ENCODE data around the gene DNAJC5. TPM values are rescaled to one million over a fixed set of nuclear protein-coding genes. Genes with fewer than 3 reads are reported as not detected.

Gene DNAJC5
- total RNA-seq, 1 experiment from 2014 or later, result 48.5 TPM

- DNase-seq (ENCODE audit: low read depth in 1 of 2, low spot score in 2 of 2), result no peak
- Histone ChIP-seq H3K4me3 (no peak overlapping the region), H3K9me3 (replicated peaks) (0 out of 2 replicates have a peak, but pooled peaks cover 1% of the 10 kb centered on the region), H3K27ac (no peak overlapping the region), H3K36me3 (peaks cover 35% of the 10 kb centered on the region), H3K4me1 (replicated peaks) (peaks cover 20% of the 10 kb centered on the region), H3K27me3 (replicated peaks) (no peaks in the 10 kb centered on the region)
These were observed 55.9 kb downstream of the DNAJC5 start for GRCh38 chr20:63950701-63951397.

GRCh38 chr20:63951398-63952209 is 56.7 kb downstream of the DNAJC5 start:
- Histone ChIP-seq H3K27ac (no peak overlapping the region), H3K27me3 (replicated peaks) (no peaks in the 10 kb centered on the region), H3K9me3 (replicated peaks) (0 out of 2 replicates have a peak, but pooled peaks cover 3% of the 10 kb centered on the region), H3K4me1 (replicated peaks) (peaks cover 24% of the 10 kb centered on the region), H3K36me3 (peaks cover 34% of the 10 kb centered on the region), H3K4me3 (no peak overlapping the region)
- DNase-seq (ENCODE audit: low read depth in 1 of 2, low spot score in 2 of 2), result no peak

DNA sequence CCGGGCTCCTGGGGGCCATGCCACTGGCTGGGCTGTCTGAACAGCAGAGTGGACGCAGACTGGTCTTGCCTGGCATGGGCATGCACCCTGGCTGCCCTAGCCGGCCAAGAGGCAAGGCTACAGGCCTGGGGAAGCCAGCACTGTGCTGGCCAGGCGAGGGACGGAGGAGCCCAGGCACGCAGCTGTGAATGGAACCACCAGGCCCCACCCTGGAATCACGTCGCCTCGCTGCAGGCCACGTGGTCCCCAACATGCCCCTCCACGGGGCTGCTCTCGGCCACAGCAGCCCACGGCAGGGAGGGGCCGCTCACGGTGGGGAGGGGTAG is 57.2 kb downstream of the DNAJC5 start:
- H3K4me1 ChIP-seq (replicated peaks), result peaks cover 30% of the 10 kb centered on the region
- H3K27me3 ChIP-seq (replicated peaks), result no peaks in the 10 kb centered on the region
- no peak for DNase-seq (ENCODE audit: low read depth in 1 of 2, low spot score in 2 of 2)
- H3K4me3 ChIP-seq, result no peak overlapping the region
- 0 out of 2 replicates have a peak, but pooled peaks cover 3% of the 10 kb centered on the region for H3K9me3 ChIP-seq (replicated peaks)
- H3K27ac ChIP-seq, result no peak overlapping the region
- H3K36me3 ChIP-seq, result peaks cover 37% of the 10 kb centered on the region

GRCh38 chr20:63952769-63953168 is 57.8 kb downstream of the DNAJC5 start:
- no peaks in the 10 kb centered on the region for H3K27me3 ChIP-seq (replicated peaks)
- peaks cover 33% of the 10 kb centered on the region for H3K4me1 ChIP-seq (replicated peaks)
- peaks cover 39% of the 10 kb centered on the region for H3K36me3 ChIP-seq
- no peak for DNase-seq (ENCODE audit: low read depth in 1 of 2, low spot score in 2 of 2)
- no peak overlapping the region for H3K27ac ChIP-seq
- 0 out of 2 replicates have a peak, but pooled peaks cover 3% of the 10 kb centered on the region for H3K9me3 ChIP-seq (replicated peaks)
- H3K4me3 ChIP-seq, result no peak overlapping the region

DNA sequence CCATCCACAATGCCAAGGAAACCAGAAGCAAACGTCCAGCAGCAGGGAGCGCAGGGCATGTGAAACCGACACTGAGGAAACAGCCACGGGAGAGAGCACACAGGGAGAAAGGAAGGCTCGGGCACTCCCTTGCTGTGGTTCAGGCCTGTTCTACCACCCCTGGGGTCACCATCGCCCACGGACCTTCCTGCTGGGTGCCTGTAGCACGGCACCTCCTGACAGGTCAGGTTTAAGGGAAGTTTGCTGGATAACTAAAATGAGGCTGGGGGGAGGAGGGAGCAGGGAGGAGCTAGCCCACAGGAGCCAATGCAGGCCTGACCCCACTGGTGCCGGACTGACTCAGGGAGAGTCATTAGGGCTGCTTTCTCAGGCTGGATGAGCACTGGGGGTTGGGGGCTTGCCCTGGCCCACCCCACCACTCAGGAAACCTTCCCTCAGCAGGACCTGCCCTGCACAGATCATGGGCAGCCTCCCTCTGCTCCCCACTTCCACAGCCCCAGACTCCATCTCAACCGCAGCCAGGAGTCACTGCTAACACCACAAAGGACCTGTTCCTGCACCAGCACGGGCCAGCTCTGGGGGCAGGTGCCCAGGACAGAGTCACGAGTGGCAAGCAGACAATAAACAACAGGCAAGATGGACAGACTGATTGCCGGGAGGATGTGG is 59.0 kb downstream of the DNAJC5 start:
- Histone ChIP-seq H3K4me3 (no peak overlapping the region), H3K4me1 (replicated peaks) (peaks cover 29% of the 10 kb centered on the region)

GRCh38 chr20:63955281-63955826 is 60.4 kb downstream of the DNAJC5 start:
- Histone ChIP-seq H3K4me3 (peak overlapping the region; percentile 96), H3K4me1 (replicated peaks) (peaks cover 24% of the 10 kb centered on the region), H3K27me3 (replicated peaks) (no peaks in the 10 kb centered on the region), H3K36me3 (peaks cover 40% of the 10 kb centered on the region), H3K9me3 (replicated peaks) (0 out of 2 replicates have a peak, but pooled peaks cover 3% of the 10 kb centered on the region), H3K27ac (peak overlapping the region; percentile 57)
- peak in 1 of 2 experiments; percentile 61 for DNase-seq (ENCODE audit: low read depth in 1 of 2, low spot score in 2 of 2)

More for the DNA sequence above, 59.0 kb downstream of the DNAJC5 start:
- Histone ChIP-seq H3K27me3 (replicated peaks) (no peaks in the 10 kb centered on the region), H3K9me3 (replicated peaks) (0 out of 2 replicates have a peak, but pooled peaks cover 3% of the 10 kb centered on the region), H3K27ac (no peak overlapping the region), H3K36me3 (peaks cover 37% of the 10 kb centered on the region)
- no peak for DNase-seq (ENCODE audit: low read depth in 1 of 2, low spot score in 2 of 2)

DNA sequence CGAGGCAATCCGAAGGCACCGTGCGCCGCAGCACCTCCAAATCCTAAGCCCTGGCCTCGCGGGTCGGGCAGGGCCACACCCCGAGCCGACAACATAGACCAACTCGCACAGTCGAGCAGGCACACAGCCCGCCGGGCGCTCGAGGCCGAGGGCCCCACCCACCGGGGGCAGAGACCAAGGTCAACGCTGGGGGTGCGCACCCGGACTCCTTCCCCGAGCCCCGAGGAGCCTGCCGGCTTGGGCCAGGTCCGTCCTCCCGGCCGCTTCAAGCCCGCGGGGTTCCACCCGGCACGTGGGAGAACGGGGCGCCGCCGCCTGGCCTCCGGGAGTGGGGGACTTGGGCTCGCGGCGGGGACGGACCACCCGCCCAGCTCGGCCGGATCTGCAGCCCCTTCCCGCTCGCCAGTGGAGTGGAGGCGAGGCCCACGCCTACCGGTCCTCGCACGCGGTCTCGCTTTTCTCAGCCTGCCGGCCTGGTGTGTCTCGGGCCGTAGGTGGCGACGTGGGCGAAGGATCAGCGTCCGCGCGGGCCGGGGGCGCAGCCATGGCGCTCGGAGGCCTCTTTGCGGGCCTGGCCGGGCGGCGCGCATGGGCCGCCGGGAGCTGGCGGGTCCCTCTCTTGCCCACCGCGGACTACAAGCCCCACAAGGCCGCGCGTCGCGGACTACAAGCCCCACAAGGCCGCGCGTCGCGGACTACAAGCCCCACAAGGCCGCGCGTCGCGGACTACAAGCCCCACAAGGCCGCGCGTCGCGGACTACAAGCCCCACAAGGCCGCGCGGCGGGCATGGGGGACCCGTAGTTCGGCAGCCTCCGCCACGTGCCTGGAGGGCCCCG is 61.1 kb downstream of the DNAJC5 start, which contains the start of gene UCKL1:
UCKL1 (minus strand) TSS at position 590 of the 837 bp plus-strand sequence; CDS start at position 546, 44 bp downstream.
- H3K4me1 ChIP-seq (replicated peaks), result peaks cover 24% of the 10 kb centered on the region
- H3K27me3 ChIP-seq (replicated peaks), result no peaks in the 10 kb centered on the region
- H3K27ac ChIP-seq, result peak within 1 kb of the TSS; percentile 57
- H3K36me3 ChIP-seq, result peaks cover 37% of the 10 kb centered on the region
- DNase-seq (ENCODE audit: low read depth in 1 of 2, low spot score in 2 of 2), result peak; percentile 86 to 91
- 0 out of 2 replicates have a peak, but pooled peaks cover 3% of the 10 kb centered on the region for H3K9me3 ChIP-seq (replicated peaks)
- peak within 1 kb of the TSS; percentile 96 for H3K4me3 ChIP-seq

- Histone ChIP-seq H3K36me3 (peaks cover 43% of the 10 kb centered on the region), H3K27me3 (replicated peaks) (no peaks in the 10 kb centered on the region), H3K27ac (no peak overlapping the region), H3K4me3 (peak overlapping the region; percentile 96), H3K9me3 (replicated peaks) (0 out of 2 replicates have a peak, but pooled peaks cover 3% of the 10 kb centered on the region), H3K4me1 (replicated peaks) (peaks cover 24% of the 10 kb centered on the region)
- no peak for DNase-seq (ENCODE audit: low read depth in 1 of 2, low spot score in 2 of 2)
These were observed 61.7 kb downstream of the DNAJC5 start for GRCh38 chr20:63956664-63957003.

GRCh38 chr20:63957004-63957689 is 62.2 kb downstream of the DNAJC5 start:
- Histone ChIP-seq H3K27ac (no peak overlapping the region), H3K36me3 (peaks cover 48% of the 10 kb centered on the region), H3K4me3 (no peak overlapping the region), H3K4me1 (replicated peaks) (peaks cover 24% of the 10 kb centered on the region), H3K27me3 (replicated peaks) (no peaks in the 10 kb centered on the region), H3K9me3 (replicated peaks) (0 out of 2 replicates have a peak, but pooled peaks cover 3% of the 10 kb centered on the region)
- DNase-seq (ENCODE audit: low read depth in 1 of 2, low spot score in 2 of 2), result no peak

DNA sequence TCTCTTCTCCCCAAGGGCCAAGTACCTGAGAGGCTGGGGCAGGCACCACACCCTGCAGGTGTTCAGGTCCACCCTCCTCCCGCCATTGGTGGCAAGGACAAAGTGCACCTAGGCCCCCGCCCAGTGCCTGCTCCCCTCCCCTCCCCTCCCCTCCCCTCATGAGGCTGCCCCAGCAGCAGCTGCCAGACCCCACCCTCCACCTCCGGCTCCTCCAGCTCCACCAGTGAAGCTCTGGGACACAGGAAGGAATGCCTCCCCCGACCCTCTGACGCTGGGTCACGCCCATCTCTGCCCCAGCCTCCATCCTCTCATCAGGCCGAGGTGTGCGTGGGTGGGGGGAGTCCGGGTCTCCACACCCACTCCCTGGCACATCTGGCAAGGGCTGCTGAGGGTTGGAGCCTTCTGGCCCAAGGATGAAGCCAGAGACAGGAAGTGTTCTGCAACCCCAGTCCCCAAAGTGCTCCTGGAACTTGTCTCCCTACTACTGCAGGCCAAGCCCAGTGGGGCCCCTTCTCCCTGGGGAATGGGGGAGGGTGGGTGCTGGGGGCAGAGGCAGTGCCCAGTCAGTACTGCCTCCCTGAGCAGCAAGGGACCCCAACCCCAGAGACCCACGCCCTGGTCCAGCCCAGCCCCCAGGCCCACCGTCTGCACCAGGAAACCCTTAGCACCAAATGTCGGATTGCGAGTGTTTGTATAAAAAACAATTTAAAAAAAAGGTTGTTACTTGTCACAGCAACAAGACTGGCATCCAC is 62.9 kb downstream of the DNAJC5 start:
- Histone ChIP-seq H3K4me1 (replicated peaks) (peaks cover 24% of the 10 kb centered on the region), H3K27ac (no peak overlapping the region), H3K9me3 (replicated peaks) (0 out of 2 replicates have a peak, but pooled peaks cover 3% of the 10 kb centered on the region), H3K36me3 (peaks cover 48% of the 10 kb centered on the region), H3K4me3 (no peak overlapping the region), H3K27me3 (replicated peaks) (no peaks in the 10 kb centered on the region)
- no peak for DNase-seq (ENCODE audit: low read depth in 1 of 2, low spot score in 2 of 2)

- peaks cover 50% of the 10 kb centered on the region for H3K36me3 ChIP-seq
- no peak overlapping the region for H3K27ac ChIP-seq
- H3K4me1 ChIP-seq (replicated peaks), result peaks cover 24% of the 10 kb centered on the region
- H3K9me3 ChIP-seq (replicated peaks), result 0 out of 2 replicates have a peak, but pooled peaks cover 3% of the 10 kb centered on the region
- no peak for DNase-seq (ENCODE audit: low read depth in 1 of 2, low spot score in 2 of 2)
- no peak overlapping the region for H3K4me3 ChIP-seq
- no peaks in the 10 kb centered on the region for H3K27me3 ChIP-seq (replicated peaks)
These were observed 63.5 kb downstream of the DNAJC5 start for GRCh38 chr20:63958471-63958870.

All from SJSA1 (cell line).